NCI-H460 (cell line): ENCODE data around the gene NUCB1. TPM values are rescaled to one million over a fixed set of nuclear protein-coding genes. Genes with fewer than 3 reads are reported as not detected.
"Not testable (repeated sequence)": the region's sequence is repeated elsewhere in the genome, so short reads cannot be mapped to it uniquely, and the experiment has no call there.

Source experiments
- DNase-seq: peaks from one replicate; pipeline ENCODE4 v3.0.0-alpha.2; 2016; ENCODE audit warnings: low read depth; ENCODE audit errors: extremely low read depth
- total RNA-seq: library from RNA; depleted of rRNA; stranded (reverse); fragments of >200 nt; shearing (Covaris generic); gene quantifications from 2 replicates; pipeline ENCODE4 v1.2.3, GENCODE V29; 2014

Gene NUCB1
- total RNA-seq, 1 experiment from 2014 or later, result 87.9 TPM

DNA sequence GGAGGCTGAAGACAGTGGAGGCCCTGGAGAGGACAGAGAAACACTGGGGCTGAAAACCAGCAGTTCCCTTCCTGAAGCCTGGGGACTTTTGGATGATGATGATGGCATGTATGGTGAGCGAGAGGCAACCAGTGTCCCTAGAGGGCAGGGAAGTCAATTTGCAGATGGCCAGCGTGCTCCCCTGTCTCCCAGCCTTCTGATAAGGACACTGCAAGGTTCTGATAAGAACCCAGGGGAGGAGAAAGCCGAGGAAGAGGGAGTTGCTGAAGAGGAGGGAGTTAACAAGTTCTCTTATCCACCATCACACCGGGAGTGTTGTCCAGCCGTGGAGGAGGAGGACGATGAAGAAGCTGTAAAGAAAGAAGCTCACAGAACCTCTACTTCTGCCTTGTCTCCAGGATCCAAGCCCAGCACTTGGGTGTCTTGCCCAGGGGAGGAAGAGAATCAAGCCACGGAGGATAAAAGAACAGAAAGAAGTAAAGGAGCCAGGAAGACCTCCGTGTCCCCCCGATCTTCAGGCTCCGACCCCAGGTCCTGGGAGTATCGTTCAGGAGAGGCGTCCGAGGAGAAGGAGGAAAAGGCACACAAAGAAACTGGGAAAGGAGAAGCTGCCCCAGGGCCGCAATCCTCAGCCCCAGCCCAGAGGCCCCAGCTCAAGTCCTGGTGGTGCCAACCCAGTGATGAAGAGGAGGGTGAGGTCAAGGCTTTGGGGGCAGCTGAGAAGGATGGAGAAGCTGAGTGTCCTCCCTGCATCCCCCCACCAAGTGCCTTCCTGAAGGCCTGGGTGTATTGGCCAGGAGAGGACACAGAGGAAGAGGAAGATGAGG lies 26.4 kb upstream of the NUCB1 start:
- DNase-seq, result no peak

DNA sequence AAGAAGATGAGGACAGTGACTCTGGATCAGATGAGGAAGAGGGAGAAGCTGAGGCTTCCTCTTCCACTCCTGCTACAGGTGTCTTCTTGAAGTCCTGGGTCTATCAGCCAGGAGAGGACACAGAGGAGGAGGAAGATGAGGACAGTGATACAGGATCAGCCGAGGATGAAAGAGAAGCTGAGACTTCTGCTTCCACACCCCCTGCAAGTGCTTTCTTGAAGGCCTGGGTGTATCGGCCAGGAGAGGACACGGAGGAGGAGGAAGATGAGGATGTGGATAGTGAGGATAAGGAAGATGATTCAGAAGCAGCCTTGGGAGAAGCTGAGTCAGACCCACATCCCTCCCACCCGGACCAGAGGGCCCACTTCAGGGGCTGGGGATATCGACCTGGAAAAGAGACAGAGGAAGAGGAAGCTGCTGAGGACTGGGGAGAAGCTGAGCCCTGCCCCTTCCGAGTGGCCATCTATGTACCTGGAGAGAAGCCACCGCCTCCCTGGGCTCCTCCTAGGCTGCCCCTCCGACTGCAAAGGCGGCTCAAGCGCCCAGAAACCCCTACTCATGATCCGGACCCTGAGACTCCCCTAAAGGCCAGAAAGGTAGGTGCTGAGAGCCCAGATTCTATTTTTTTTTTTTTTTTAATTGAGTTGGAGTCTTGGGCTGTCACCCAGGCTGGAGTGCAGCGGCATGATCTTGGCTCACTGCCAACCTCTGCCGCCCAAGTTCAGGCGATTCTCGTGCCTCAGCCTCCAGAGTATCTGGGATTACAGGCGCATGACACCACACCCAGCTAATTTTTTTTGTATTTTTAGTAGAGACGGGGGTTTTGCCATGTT lies 25.6 kb upstream of the NUCB1 start:
- DNase-seq, result no peak

DNA sequence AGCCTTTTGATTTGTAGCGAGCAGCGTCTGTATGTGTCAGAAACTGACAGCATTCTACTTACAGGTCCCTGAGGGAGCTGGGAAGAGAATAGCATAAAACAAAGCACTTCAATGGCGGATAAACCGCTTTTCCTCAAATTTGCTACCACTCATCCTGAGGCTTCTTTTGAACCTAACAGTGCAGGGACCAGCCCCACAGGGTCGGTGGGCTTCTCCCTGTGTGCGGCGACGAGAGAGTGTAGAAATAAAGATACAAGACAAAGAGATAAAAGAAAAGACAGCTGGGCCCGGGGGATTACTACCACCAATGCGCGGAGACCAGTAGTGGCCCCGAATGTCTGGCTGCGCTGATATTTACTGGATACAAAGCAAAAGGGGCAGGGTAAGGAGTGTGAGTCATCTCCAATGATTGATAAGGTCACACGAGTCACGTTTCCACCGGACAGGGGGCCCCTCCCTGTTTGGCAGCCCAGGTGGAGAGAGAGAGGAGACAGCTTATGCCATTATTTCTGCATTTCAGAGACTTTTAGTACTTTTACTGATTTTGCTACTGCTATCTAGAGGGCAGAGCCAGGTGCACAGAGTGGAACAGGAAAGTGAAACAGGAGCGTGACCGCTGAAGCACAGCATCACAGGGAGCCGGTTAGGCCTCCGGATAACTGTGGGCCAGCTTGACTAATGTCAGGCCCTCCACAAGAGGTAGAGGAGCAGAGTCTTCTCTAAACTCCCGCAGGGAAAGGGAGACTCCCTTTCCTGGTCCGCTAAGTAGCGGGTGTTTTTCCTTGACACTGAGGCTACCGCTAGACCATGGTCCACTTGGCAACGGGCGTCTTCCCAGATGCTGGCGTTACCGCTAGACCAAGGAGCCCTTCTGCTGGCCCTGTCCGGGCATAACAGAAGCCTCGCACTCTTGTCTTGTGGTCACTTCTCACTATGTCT lies 23.8 kb upstream of the NUCB1 start:
- DNase-seq, result not testable (repeated sequence)

DNA sequence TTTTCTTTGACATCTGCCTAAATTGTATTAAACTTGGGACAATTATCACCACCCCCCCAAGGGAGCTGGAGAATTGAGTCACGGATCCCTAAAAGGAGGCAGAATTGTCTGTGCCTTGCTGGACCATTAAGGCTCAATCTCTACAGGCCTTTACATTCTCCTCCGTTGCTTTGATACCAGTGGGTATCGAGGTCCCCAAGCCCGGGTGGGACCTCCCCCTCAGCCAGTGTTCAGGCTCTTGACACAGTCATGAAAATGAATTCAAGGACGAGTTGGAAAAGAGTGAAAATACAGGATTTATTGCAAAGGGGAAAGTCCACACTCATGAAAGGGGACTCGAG lies 22.3 kb upstream of the NUCB1 start:
- no peak for DNase-seq

DNA sequence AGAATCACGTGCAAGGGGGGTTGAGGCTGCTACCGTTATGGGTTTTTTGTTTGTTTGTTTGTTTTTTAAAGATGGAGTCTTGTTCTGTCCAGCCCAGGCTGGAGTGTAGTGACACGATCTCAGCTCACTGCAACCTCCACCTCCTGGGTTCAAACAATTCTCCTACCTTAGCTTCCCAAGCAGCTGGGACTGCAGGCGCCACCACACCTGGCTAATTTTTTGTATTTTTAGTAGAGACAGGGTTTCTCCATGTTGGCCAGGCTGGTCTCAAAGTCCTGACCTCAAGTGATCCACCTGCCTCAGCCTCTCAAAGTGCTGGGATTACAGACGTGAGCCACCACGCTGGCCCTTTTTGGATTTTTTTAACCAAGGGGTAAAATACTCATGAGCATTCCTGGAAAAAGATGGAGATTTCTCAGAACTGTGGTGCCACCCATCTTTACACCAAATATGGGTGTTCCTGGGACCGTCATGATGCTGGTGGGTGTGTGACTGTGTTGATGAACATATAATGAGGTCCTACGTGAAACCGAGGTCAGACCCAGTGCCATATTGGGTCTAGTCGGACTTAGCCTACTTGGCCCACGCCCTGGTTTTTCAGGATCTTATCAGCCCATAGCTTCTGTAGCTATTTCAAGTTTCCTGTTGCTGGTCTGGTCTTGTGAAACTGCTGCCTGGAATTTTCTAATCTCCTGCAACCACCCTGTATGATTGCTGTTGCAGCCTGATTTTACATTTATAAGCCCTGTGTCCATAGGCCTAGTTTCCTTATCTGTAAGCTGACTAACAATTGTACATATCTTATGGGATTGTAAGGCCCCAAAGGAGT lies 21.7 kb upstream of the NUCB1 start:
- DNase-seq, result no peak

DNA sequence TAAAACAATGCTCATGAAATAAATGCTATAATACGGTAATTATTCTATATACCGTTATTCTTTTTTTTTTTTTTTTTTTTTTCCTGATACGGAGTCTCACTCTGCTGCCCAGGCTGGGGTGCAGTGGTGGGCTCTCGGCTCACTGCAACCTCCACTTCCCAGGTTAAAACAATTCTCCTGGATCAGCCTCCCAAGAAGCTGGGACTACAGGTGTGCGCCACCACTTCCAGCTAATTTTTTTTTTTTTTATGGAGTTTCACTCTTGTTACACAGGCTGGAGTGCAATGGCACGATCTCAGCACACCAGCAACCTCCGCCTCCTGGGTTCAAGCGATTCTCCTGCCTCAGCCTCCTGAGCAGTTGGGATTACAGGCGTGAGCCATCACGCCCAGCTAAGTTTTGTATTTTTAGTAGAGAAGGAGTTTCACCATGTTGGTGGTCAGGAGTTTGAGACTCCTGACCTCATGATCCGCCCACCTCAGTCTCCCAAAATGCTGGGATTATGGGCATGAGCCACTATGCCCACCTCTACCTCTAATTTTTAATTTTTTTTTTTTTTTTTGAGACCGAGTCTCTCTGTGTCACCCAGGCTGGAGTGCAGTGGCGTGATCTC lies 21.0 kb upstream of the NUCB1 start:
- DNase-seq, result no peak

DNA sequence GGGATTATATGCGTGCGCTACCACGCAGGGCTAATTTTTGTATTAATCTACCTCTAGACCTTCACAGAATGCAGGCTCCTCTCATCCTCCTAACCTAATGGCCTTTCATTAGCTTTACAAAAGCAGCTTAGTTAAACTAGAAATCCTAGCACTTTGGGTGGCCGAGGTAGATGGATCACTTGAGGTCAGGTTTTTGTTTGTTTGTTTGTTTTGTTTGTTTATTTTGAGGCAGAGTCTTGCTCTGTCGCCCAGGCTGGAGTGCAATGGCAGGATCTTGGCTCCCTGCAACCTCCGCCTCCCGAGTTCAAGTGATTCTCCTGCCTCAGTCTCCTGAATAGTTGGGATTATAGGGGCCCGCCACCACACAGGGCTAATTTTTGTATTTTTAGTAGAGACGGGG lies 20.4 kb upstream of the NUCB1 start:
- not testable (repeated sequence) for DNase-seq

DNA sequence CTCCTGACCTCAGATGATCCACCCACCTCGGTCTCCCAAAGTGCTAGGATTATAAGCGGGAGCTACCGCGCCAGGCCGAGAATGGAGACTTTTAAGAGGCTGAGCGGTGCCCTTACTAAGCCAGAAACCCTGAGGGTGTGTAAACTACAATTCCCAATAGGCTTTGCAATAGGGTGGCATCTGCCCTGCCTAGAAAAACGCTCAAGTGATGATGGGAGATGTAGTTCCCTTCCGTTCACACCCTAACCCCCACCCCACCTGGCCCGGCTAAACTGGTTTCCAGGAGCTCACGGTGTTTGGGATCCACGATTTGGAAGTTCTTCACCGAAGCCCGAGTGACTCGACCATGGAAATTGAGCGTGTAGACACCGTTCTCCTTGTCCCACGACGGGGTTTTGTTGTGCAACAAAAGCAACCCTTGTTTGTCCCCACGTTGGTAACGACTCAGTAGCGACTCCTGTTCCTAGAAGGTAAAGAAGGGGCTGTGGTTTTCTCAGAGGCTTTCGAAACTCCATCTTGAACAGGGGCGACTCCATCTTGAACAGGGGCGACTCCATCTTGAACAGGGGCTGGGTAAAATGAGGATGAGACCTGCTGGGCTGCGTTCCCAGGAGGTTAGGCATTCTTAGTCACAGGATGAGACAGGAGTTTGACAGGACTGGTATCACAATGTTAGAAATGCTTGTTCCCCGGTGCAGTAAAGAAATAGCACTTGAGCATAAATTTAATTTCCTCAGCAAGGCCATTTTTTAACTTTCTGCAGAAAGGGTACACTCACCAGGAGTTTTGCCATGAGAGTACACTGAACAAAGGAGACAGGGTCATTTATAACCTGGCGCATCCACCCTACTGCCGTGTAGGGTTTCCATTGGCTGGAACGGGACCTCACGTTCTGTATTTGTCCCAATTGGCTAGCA lies 18.1 kb upstream of the NUCB1 start:
- DNase-seq, result no peak

DNA sequence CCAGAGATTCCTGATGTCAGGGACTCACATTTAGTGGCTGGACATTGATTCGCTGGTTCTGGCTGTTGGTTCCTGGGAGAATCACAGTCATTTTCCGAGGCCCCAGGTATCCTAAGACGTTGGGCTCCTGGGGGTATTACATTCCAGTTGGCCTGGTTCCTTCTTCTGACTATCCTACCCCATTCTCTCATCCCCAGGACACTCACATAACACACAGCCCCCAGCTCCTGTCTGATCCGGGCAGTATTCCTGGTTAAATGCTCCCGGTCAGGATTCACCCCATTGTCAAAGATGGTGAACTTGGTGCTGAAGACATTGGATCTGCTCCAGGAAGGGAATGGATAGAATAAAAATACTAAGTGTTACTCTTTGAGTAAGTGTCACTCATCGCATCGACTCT lies 16.4 kb upstream of the NUCB1 start:
- DNase-seq, result no peak

DNA sequence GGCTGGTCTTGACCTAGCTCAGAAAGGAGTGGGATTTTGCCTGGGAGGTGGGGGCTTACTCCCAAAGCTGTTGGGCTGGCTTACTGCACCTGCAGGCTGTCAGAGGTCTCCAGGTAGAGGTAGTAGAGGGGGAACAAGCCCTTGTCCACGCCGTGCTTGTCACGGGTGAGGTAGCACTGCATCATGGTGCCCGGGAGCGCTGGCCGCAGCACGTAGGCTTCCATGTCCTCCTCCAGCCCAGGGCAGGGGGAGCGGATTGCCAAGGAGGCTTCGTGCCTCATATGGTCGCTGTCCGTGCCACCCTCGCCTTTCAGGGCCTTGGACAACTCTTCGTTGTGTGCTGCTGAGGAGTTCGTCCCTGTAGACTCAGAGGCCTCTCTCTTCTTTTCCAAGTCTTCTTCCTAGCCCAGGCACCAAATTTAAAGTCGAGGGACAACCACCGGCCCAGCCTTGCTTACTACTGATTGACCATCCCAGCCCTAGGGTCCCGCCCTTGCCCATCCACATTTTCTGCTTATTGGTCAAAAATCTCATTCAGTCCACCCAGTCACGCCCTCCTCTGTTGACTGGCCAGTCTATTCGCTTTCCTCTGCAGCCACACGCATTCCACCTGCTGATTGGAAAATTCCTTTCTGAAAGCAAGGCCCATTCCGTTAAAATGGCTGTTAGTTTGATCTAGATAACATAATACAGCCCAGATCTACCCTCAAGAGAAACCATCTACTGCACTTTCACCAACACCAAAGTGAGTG lies 12.1 kb upstream of the NUCB1 start:
- DNase-seq, result no peak

DNA sequence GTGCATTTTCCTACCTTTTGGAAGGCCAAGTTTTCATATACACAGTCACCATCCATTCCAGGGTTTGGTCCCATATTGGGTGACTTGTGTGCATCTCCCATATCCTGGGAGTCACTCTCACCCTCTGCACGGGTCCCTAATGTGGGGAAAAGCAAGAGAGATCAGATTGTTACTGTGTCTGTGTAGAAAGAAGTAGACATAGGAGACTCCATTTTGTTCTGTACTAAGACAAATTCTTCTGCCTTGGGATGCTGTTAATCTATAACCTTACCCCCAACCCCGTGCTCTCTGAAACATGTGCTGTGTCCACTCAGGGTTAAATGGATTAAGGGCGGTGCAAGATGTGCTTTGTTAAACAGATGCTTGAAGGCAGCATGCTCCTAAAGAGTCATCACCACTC lies 10.6 kb upstream of the NUCB1 start:
- not testable (repeated sequence) for DNase-seq

DNA sequence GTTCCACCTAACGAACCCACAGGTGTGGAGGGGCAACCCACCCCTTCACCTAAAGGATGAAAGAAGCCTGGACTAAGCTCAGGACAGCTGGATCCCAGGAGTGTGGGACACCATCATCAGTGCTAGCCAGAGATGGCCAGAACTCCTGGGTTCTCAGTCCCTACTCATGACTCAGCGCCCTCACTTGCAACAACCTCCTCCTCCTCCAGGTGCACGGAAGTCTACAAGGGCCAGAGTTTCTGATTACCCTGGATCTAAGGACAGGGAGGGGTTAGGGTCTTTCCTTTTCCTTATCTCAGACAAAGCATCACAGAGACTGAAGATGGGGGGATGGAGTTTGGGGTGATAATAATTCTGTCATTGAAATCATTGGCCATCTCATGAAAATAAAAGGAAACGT lies 9.6 kb upstream of the NUCB1 start:
- DNase-seq, result no peak

DNA sequence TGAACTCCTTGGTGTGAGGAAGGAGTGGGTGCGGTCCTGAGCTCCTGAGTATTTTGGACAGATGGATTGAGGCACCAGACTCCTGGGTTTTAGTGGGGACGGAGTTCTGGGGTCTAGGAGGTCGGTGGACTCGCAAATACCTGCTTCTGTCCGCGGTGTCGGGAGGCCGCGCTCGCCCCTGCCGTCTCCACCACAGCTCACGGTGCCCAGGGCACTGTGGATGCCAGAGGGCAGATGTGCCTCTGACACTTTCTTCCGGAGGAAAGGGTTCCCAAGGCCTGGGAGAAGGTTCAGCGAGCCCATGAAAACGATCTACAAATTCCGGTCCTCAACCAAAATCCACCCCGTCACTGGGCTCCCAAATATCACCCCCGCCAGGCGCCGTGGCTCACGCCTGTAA lies 4.9 kb upstream of the NUCB1 start:
- no peak for DNase-seq

DNA sequence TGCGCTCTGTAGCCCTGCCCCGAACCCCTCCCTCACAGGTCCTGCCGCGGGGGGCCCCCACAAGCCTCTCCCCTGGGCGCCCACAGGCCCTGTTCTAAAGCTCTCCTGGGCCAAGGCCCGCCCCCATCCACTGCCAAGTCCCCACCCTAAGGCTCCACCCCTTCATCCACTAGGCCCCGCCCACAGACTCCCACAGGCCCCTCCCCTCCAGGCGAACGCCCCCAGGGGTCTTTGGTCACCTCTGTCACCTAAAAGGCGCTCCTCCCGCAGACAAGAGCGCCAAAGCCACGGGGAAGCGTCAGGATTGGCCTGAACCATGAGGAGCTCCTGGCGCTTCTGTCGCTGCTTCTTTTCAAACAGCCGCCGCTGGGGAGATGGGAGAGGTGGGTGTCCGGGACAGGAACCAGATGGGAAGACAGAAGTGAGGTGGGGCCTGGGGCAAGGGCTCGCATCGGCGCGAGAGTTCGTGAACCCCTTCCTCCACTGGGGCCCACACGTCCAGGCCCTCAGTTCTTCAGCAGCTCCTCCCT lies 3.9 kb upstream of the NUCB1 start:
- no peak for DNase-seq

DNA sequence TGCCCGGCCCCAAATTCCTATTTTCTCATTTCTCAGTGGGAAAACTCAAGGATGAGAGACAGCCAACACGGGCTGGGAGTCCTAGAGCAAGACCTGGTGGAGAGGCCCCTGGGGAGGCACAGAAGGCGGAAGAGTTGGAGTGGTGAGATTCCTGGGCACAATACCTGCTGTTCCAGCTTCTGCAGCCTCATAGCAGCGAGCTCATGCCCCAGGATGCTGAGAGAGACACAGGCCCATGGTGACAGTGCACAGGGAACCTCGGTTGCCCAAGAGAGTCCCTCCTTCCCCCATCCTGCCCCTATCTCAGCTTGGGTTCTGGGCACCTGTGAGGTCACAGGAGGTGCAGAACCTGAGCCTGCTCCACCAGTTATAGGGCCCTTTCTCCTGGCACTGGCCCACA lies 2.9 kb upstream of the NUCB1 start:
- no peak for DNase-seq

DNA sequence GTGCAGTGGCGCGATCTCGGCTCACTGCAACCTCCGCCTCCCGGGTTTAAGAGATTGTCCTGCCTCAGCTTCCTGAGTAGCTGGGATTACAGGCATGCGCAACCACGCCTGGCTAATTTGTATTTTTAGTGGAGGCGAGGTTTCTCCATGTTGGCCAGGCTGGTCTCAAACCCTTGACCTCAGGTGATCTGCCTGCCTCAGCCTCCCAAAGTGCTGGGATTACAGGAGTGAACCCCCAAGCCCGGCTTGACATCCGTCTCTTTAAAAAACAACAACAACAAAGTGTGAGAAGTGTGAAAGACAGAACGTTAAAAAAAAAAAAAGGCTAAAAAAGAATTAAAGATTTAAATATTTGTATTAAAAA lies 744 bp upstream of the NUCB1 start:
- not testable (repeated sequence) for DNase-seq

DNA sequence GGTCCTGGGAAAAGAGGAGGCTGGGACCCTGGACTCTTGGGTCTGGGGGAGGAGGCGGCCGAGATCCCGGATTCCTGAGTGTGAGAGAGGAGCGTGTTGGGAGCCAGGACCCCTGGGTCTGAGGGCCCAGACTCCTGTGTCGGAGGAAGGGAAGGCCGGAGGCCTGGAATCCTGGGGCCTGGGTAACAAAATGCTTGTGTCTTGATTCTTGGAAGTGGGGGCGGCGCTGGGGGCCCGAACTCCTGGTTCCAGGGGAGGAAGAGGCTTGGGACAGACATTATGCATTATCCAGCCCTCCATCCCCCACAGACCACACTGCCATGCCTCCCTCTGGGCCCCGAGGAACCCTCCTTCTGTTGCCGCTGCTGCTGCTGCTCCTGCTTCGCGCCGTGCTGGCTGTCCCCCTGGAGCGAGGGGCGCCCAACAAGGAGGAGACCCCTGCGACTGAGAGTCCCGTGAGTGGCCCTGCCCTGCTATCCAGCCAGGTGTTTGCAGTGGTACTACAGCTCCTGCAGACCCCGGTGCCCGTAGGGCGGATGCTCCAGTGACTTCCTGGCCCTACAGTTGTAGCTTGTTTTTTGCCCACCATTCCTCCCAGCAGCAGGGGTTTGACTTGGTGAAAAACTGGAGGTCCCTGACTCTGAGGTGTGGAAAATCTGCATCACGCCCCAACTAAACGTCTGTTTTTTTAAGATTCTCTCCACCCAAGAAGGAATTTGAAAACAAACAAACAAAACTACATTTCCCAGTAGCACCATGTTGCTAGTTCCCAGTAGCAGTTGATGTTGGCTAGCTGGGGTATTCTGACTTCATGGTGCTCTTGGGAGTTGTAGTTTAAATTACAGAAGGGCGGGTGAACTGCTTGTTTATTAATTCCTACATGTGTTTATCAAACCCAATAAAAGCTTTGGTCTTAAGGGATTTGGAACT lies 630 bp downstream of the NUCB1 start:
- DNase-seq, result no peak
